BLaER1 (cell line): ENCODE results near the gene CMSS1.

Experiments used
- H3K27ac ChIP-seq: shearing (Covaris generic); formaldehyde crosslinking; 2 replicates; pipeline ENCODE4 v1.8.1; 2022
- H3K27me3 ChIP-seq: shearing (Covaris generic); formaldehyde crosslinking; 2 replicates; pipeline ENCODE4 v1.8.1; 2022
- H3K36me3 ChIP-seq: shearing (Covaris generic); formaldehyde crosslinking; 2 replicates; pipeline ENCODE4 v1.8.1; 2022
- H3K4me1 ChIP-seq: shearing (Covaris generic); formaldehyde crosslinking; 2 replicates; pipeline ENCODE4 v1.8.1; 2022
- H3K4me2 ChIP-seq: shearing (Covaris generic); formaldehyde crosslinking; 2 replicates; pipeline ENCODE4 v1.8.1; 2022
- H3K4me3 ChIP-seq: shearing (Covaris generic); formaldehyde crosslinking; 2 replicates; pipeline ENCODE4 v1.8.1; 2022
- H3K9ac ChIP-seq: shearing (Covaris generic); formaldehyde crosslinking; 2 replicates; pipeline ENCODE4 v1.8.1; 2022
- H3K9me3 ChIP-seq: shearing (Covaris generic); formaldehyde crosslinking; 2 replicates; pipeline ENCODE4 v1.8.1; 2022
- H4K20me1 ChIP-seq: shearing (Covaris generic); formaldehyde crosslinking; 2 replicates; pipeline ENCODE4 v1.8.1; 2022
- Cebpa-rat ChIP-seq: shearing (Covaris generic); IDR thresholded peaks from 2 replicates; pipeline ENCODE4 v1.8.1; 2022

CMSS1 gene

GRCh38 chr3:99939876-99940275 lies 122.2 kb downstream of the CMSS1 start:
- H3K4me1 ChIP-seq, result peaks cover 24% of the 10 kb centered on the region
- H4K20me1 ChIP-seq, result peaks cover 21% of the 10 kb centered on the region; the same call in 1 of the 2 replicates
- TF ChIP-seq Cebpa-rat, result no peak
- H3K27me3 ChIP-seq, result no peaks in the 10 kb centered on the region
- no peak overlapping the region for H3K4me3 ChIP-seq
- no peaks in the 10 kb centered on the region; the same call in 1 of the 2 replicates for H3K9me3 ChIP-seq
- no peak overlapping the region for H3K27ac ChIP-seq
- H3K36me3 ChIP-seq, result no peaks in the 10 kb centered on the region
- no peak overlapping the region for H3K9ac ChIP-seq
- H3K4me2 ChIP-seq, result no peak overlapping the region

GRCh38 chr3:99940350-99940749 lies 122.7 kb downstream of the CMSS1 start:
- Histone ChIP-seq H3K36me3 (no peaks in the 10 kb centered on the region), H3K9ac (no peak overlapping the region), H3K4me3 (no peak overlapping the region), H3K4me1 (peaks cover 24% of the 10 kb centered on the region), H3K4me2 (no peak overlapping the region), H3K27ac (no peak overlapping the region), H3K27me3 (no peaks in the 10 kb centered on the region), H4K20me1 (peaks cover 24% of the 10 kb centered on the region; the same call in 1 of the 2 replicates), H3K9me3 (no peaks in the 10 kb centered on the region; the same call in 1 of the 2 replicates)
- TF ChIP-seq Cebpa-rat, result no peak

- TF ChIP-seq Cebpa-rat, result no peak
- no peak overlapping the region for H3K4me2 ChIP-seq
- no peak overlapping the region for H3K27ac ChIP-seq
- no peak overlapping the region for H3K4me3 ChIP-seq
- no peaks in the 10 kb centered on the region; the same call in 1 of the 2 replicates for H3K9me3 ChIP-seq
- peaks cover 24% of the 10 kb centered on the region for H3K4me1 ChIP-seq
- H3K27me3 ChIP-seq, result no peaks in the 10 kb centered on the region
- no peaks in the 10 kb centered on the region for H3K36me3 ChIP-seq
- no peak overlapping the region for H3K9ac ChIP-seq
- peaks cover 32% of the 10 kb centered on the region; the same call in 1 of the 2 replicates for H4K20me1 ChIP-seq
These were observed 123.5 kb downstream of the CMSS1 start for GRCh38 chr3:99941211-99941610.

- Histone ChIP-seq H3K4me1 (peaks cover 3% of the 10 kb centered on the region), H3K4me2 (no peak overlapping the region), H4K20me1 (peaks cover 27% of the 10 kb centered on the region; the same call in 1 of the 2 replicates), H3K9ac (no peak overlapping the region), H3K27ac (no peak overlapping the region), H3K4me3 (no peak overlapping the region), H3K36me3 (no peaks in the 10 kb centered on the region), H3K27me3 (no peaks in the 10 kb centered on the region), H3K9me3 (no peaks in the 10 kb centered on the region; the same call in 1 of the 2 replicates)
- TF ChIP-seq Cebpa-rat, result no peak
These were observed 126.5 kb downstream of the CMSS1 start for GRCh38 chr3:99943931-99944761.

- Histone ChIP-seq H3K4me2 (no peak overlapping the region), H3K27ac (no peak overlapping the region), H3K36me3 (no peaks in the 10 kb centered on the region), H3K9me3 (no peaks in the 10 kb centered on the region; the same call in 1 of the 2 replicates), H3K4me3 (no peak overlapping the region), H4K20me1 (peaks cover 26% of the 10 kb centered on the region; the same call in 1 of the 2 replicates), H3K27me3 (no peaks in the 10 kb centered on the region), H3K4me1 (no peaks in the 10 kb centered on the region), H3K9ac (no peak overlapping the region)
- TF ChIP-seq Cebpa-rat, result no peak
These were observed 127.8 kb downstream of the CMSS1 start for GRCh38 chr3:99945328-99945995.

GRCh38 chr3:99947356-99947755 lies 129.7 kb downstream of the CMSS1 start:
- Histone ChIP-seq H3K4me3 (no peak overlapping the region), H3K4me1 (no peaks in the 10 kb centered on the region), H4K20me1 (peaks cover 35% of the 10 kb centered on the region), H3K4me2 (no peak overlapping the region), H3K9me3 (no peaks in the 10 kb centered on the region), H3K27me3 (no peaks in the 10 kb centered on the region), H3K27ac (no peak overlapping the region), H3K9ac (no peak overlapping the region), H3K36me3 (no peaks in the 10 kb centered on the region)
- no peak for TF ChIP-seq Cebpa-rat

- Histone ChIP-seq H3K27ac (no peak overlapping the region), H3K27me3 (no peaks in the 10 kb centered on the region), H3K4me3 (no peak overlapping the region), H4K20me1 (peaks cover 35% of the 10 kb centered on the region), H3K9ac (no peak overlapping the region), H3K9me3 (no peaks in the 10 kb centered on the region), H3K36me3 (no peaks in the 10 kb centered on the region), H3K4me2 (no peak overlapping the region), H3K4me1 (no peaks in the 10 kb centered on the region)
- no peak for TF ChIP-seq Cebpa-rat
These were observed 130.9 kb downstream of the CMSS1 start for GRCh38 chr3:99948467-99949089.

GRCh38 chr3:99949956-99950670 lies 132.5 kb downstream of the CMSS1 start:
- Histone ChIP-seq H3K9me3 (no peaks in the 10 kb centered on the region), H4K20me1 (peaks cover 26% of the 10 kb centered on the region), H3K27ac (no peak overlapping the region), H3K36me3 (no peaks in the 10 kb centered on the region), H3K9ac (no peak overlapping the region), H3K4me1 (no peaks in the 10 kb centered on the region), H3K4me2 (no peak overlapping the region), H3K4me3 (no peak overlapping the region), H3K27me3 (no peaks in the 10 kb centered on the region)
- TF ChIP-seq Cebpa-rat, result no peak

- Histone ChIP-seq H3K4me2 (no peak overlapping the region), H3K9ac (no peak overlapping the region), H3K27me3 (no peaks in the 10 kb centered on the region), H3K27ac (no peak overlapping the region), H3K36me3 (no peaks in the 10 kb centered on the region), H3K4me3 (no peak overlapping the region), H3K9me3 (no peaks in the 10 kb centered on the region), H4K20me1 (peaks cover 18% of the 10 kb centered on the region), H3K4me1 (no peaks in the 10 kb centered on the region)
- TF ChIP-seq Cebpa-rat, result no peak
These were observed 133.3 kb downstream of the CMSS1 start for GRCh38 chr3:99950921-99951320.
